Keratinocyte (primary cell): ENCODE measurements around the gene SPATS2.

Experiments used
- EZH2 ChIP-seq: IDR thresholded peaks from one replicate; pipeline ENCODE4 v1.6.1; 2012; ENCODE audit warnings: inconsistent platforms, mild to moderate bottlenecking, low read length, moderate library complexity
- TF ChIP-seq, protein P1 (sequence below), 3 experiments: IDR thresholded peaks in 1 of 3; conservative IDR thresholded peaks in 1 of 3; optimal IDR thresholded peaks in 1 of 3; 2 replicates in 2 of 3; 3 replicates in 1 of 3; pipeline versions ENCODE3 to v1.5.1; 2011; ENCODE audit warnings: low read length in 3 of 3, mild to moderate bottlenecking in 3 of 3, moderate library complexity in 2 of 3, control low read depth in 1 of 3, inconsistent platforms in 1 of 3; ENCODE audit not compliant: insufficient read depth in 2 of 3; ENCODE audit errors: extremely low read depth in 1 of 3

GRCh38 chr12:49352351-49352750 lies 14.9 kb upstream of the SPATS2 start:
- TF ChIP-seq EZH2: no peak
- TF ChIP-seq, protein P1, sequence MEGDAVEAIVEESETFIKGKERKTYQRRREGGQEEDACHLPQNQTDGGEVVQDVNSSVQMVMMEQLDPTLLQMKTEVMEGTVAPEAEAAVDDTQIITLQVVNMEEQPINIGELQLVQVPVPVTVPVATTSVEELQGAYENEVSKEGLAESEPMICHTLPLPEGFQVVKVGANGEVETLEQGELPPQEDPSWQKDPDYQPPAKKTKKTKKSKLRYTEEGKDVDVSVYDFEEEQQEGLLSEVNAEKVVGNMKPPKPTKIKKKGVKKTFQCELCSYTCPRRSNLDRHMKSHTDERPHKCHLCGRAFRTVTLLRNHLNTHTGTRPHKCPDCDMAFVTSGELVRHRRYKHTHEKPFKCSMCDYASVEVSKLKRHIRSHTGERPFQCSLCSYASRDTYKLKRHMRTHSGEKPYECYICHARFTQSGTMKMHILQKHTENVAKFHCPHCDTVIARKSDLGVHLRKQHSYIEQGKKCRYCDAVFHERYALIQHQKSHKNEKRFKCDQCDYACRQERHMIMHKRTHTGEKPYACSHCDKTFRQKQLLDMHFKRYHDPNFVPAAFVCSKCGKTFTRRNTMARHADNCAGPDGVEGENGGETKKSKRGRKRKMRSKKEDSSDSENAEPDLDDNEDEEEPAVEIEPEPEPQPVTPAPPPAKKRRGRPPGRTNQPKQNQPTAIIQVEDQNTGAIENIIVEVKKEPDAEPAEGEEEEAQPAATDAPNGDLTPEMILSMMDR (optimal IDR thresholded peaks at IDR 0.05 in 1 of 3, IDR thresholded peaks at IDR 0.05 in 1 of 3, conservative IDR thresholded peaks at IDR 0.05 in 1 of 3; ENCODE audit: extremely low read depth in 1 of 3, insufficient read depth in 2 of 3, low read length in 3 of 3): no peak
